ENCODE results near the gene CPED1. TPM values are rescaled to one million over a fixed set of nuclear protein-coding genes. Genes with fewer than 3 reads are reported as not detected.

Gene CPED1
- total and polyA plus RNA-seq, 4 donors: 4.7 to 34.1 (median 16.7) TPM

DNA sequence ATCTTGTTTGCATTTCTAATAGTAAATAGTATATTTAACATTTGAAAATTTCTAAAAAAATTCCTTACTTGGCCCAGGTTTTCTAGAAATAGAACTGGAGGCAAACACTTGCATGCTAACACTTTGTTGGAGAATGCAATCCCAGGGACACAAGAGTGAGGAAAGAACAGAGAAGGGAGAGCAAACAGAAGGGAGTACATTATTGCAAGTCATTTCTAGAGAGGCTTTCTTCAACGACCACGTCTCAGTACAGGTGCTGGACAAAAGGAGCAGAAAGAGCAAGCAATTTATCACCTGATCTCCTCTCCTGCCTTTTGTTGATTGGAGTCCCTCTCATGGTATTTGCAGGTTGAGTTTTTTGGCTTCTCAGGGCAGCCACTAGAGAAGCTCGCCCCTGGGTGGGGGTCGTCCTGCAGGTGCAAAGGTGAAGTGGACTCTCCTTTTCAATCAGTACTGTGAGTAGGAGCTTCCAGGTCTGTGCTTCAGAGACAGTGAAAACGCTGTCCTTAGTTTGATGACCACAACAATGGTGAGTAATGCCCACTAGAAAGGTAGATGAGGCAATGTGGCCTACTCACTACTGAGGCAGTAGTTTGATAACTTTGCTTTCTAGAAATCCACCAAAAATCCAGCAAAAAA is 5.2 kb downstream of the CPED1 start:
- peaks cover 4% of the 10 kb centered on the region for H3K4me1 ChIP-seq (ENCODE audit: control insufficient read depth, insufficient read depth, low read length)
- WGBS (ENCODE audit: insufficient coverage): 53% methylated on average over 2 of the region's 5 CpGs
- H3K9me3 ChIP-seq (ENCODE audit: control insufficient read depth, insufficient read depth, low read length): no peaks in the 10 kb centered on the region
- H3K4me3 ChIP-seq (ENCODE audit: low read depth, low read length): no peak overlapping the region
- no peaks in the 10 kb centered on the region for H3K36me3 ChIP-seq (ENCODE audit: control insufficient read depth, insufficient read depth, low read length)
- H3K27ac ChIP-seq (ENCODE audit: low read depth, low read length): no peak overlapping the region
- no peaks in the 10 kb centered on the region for H3K27me3 ChIP-seq (ENCODE audit: control insufficient read depth, insufficient read depth, low read length)
- no peak for DNase-seq (ENCODE audit: low read depth in 4 of 6, low spot score in 6 of 6)

DNA sequence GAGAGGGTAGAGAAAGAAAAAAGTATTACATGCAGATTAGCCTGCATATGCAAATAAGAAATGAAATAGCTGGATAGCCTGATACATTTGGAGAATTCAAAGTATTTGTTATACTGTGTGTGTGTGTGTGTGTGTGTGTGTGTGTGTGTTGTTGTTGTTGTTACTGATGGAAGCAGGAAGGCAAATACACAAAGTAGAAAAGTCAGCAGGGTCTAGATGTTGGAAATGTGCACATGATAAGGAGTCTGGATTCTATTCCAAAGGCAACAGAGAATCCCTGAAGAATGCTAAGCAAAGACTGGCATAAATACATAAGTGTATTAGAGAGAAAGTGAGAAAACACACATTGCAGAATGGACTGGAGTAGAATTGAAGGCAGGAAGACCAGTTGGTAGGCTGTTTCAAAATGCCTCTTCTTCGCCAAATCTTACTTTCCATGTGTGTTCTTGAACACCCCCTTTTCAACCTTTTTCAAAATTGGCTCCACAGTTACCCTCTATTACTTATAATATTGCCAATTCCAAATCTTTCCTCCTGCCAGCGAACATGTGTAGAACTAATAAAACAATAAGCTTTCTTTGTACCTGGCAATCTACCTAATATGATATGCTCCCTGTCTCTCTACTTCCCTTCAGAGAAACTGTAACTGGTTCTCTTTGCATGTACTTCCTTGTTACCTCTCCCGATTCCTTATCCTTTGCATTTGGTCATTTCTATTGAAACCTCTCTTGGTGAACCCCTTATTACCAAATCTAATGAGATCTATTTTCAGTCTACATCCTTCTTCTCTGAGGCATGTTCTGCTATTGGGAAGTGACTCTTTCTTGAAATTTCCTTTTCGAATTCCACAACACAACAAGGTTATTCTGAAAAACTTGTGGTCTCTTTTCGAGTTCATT is 6.2 kb downstream of the CPED1 start:
- Histone ChIP-seq H3K27ac (ENCODE audit: low read depth, low read length) (no peak overlapping the region), H3K27me3 (ENCODE audit: control insufficient read depth, insufficient read depth, low read length) (no peaks in the 10 kb centered on the region), H3K4me3 (ENCODE audit: low read depth, low read length) (no peak overlapping the region), H3K4me1 (ENCODE audit: control insufficient read depth, insufficient read depth, low read length) (no peaks in the 10 kb centered on the region), H3K36me3 (ENCODE audit: control insufficient read depth, insufficient read depth, low read length) (no peaks in the 10 kb centered on the region), H3K9me3 (ENCODE audit: control insufficient read depth, insufficient read depth, low read length) (no peaks in the 10 kb centered on the region)
- WGBS (ENCODE audit: insufficient coverage): 96% methylated on average over 2 of the region's 5 CpGs
- no peak for DNase-seq (ENCODE audit: low read depth in 4 of 6, low spot score in 6 of 6)

DNA sequence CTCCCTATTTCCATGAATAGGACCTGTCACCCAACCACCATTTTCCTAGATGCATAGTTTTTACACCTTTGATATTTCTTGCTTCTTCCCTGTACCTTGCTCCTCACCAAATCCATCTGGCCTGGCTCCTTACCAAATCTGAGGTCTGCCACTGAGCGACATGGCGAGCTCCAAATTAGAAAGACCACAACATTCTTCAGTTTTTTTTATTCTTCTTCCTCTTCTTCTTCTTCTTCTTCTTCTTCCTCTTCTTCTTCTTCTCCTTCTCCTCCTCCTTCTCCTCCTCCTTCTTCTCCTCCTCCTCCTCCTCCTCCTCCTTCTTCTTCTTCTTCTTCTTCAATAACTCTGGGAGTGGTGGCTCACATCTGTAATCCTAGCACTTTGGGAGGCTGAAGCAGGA is 7.1 kb downstream of the CPED1 start:
- Histone ChIP-seq H3K27me3 (ENCODE audit: control insufficient read depth, insufficient read depth, low read length) (no peaks in the 10 kb centered on the region), H3K36me3 (ENCODE audit: control insufficient read depth, insufficient read depth, low read length) (no peaks in the 10 kb centered on the region), H3K4me3 (ENCODE audit: low read depth, low read length) (no peak overlapping the region), H3K4me1 (ENCODE audit: control insufficient read depth, insufficient read depth, low read length) (no peaks in the 10 kb centered on the region), H3K9me3 (ENCODE audit: control insufficient read depth, insufficient read depth, low read length) (no peaks in the 10 kb centered on the region), H3K27ac (ENCODE audit: low read depth, low read length) (no peak overlapping the region)
- WGBS (ENCODE audit: insufficient coverage): 100% methylated on average over 2 of the region's 2 CpGs
- no peak for DNase-seq (ENCODE audit: low read depth in 4 of 6, low spot score in 6 of 6)

DNA sequence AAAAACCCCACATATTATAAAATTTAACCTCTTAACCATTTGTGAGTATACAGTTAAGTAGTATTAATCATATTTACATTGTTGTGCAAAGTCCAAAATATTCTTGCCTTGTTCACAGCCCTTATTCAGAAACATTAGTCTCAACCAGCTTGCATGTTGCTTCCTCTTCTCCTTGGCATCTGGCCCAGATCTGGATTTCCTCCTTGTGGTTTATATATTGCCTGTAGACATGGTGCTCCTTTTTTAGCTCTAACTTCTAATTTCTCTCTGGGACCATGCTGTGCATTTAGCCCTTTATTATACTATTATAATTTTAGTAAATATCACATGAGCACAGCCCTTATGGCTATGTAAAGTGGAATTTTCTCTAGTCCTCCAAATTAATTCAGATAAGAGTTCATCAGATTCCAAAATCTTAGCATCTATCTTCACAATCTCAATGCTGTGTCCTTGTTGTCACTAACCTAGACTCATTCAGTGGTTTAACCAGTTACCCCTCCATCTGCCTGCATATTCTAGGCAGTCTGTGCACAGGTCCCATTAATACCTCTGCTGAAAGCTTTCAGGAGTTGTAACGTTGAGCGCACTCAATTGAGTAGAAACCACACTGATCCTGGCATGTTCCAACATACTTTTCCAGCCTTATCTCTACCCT is 7.9 kb downstream of the CPED1 start:
- DNase-seq (ENCODE audit: low read depth in 4 of 6, low spot score in 6 of 6): peak in 2 of 6 donors; percentile 69 to 81
- WGBS (ENCODE audit: insufficient coverage): 94% methylated on average over 2 of the region's 2 CpGs

DNA sequence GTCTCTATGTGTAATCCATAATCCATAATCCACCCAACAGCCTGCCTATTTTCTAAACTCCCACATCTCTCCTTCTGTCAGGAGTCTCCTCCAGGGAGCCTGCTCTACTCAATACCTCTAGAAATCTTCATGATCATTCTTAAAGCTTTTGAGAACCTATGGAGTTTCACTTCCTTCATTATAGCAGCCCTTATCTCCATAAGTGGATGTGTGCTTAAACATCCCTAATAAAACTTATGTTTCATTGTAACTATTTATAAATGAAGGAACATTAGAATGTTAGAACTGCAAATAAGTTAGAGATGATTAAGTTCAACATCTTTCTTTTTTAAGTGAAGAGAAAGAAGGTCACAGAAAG is 8.5 kb downstream of the CPED1 start:
- Histone ChIP-seq H3K9me3 (ENCODE audit: control insufficient read depth, insufficient read depth, low read length) (no peaks in the 10 kb centered on the region), H3K4me3 (ENCODE audit: low read depth, low read length) (no peak overlapping the region), H3K36me3 (ENCODE audit: control insufficient read depth, insufficient read depth, low read length) (no peaks in the 10 kb centered on the region), H3K27ac (ENCODE audit: low read depth, low read length) (no peak overlapping the region), H3K27me3 (ENCODE audit: control insufficient read depth, insufficient read depth, low read length) (no peaks in the 10 kb centered on the region), H3K4me1 (ENCODE audit: control insufficient read depth, insufficient read depth, low read length) (no peaks in the 10 kb centered on the region)
- no peak for DNase-seq (ENCODE audit: low read depth in 4 of 6, low spot score in 6 of 6)

More for the DNA sequence above, 7.9 kb downstream of the CPED1 start:
- Histone ChIP-seq H3K36me3 (ENCODE audit: control insufficient read depth, insufficient read depth, low read length) (no peaks in the 10 kb centered on the region), H3K27ac (ENCODE audit: low read depth, low read length) (no peak overlapping the region), H3K27me3 (ENCODE audit: control insufficient read depth, insufficient read depth, low read length) (no peaks in the 10 kb centered on the region), H3K4me3 (ENCODE audit: low read depth, low read length) (no peak overlapping the region), H3K9me3 (ENCODE audit: control insufficient read depth, insufficient read depth, low read length) (no peaks in the 10 kb centered on the region), H3K4me1 (ENCODE audit: control insufficient read depth, insufficient read depth, low read length) (no peaks in the 10 kb centered on the region)

DNA sequence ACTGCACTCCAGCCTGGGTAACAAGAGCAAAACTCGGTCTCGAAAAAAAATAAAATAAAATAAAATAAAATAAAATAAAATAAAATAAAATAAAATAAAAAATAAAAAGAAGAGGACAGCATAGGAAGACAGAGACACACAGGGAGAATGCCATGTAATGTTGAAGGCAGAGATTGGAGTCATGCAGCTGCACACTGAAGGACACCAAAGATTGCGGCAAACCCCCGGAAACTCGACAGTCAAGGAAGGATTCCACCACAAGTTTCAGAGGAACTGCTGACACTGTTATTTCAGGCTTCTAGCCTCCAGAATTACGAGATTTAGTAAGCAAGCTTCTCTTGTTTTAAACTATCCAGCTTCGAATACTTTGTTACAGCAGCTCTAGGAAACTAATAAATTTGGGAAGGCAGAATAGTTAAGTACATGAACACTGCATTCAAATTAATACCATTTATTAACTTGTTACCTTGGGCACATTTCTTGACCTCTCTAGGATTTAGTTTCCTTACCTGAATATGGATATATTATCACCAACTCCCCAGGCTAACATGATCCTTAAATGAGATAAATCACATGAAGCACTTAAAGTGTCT is 9.5 kb downstream of the CPED1 start:
- H3K27ac ChIP-seq (ENCODE audit: low read depth, low read length): no peak overlapping the region
- no peaks in the 10 kb centered on the region for H3K27me3 ChIP-seq (ENCODE audit: control insufficient read depth, insufficient read depth, low read length)
- H3K4me3 ChIP-seq (ENCODE audit: low read depth, low read length): no peak overlapping the region
- no peak for DNase-seq (ENCODE audit: low read depth in 4 of 6, low spot score in 6 of 6)
- H3K36me3 ChIP-seq (ENCODE audit: control insufficient read depth, insufficient read depth, low read length): no peaks in the 10 kb centered on the region
- no peaks in the 10 kb centered on the region for H3K9me3 ChIP-seq (ENCODE audit: control insufficient read depth, insufficient read depth, low read length)
- no peaks in the 10 kb centered on the region for H3K4me1 ChIP-seq (ENCODE audit: control insufficient read depth, insufficient read depth, low read length)
- WGBS (ENCODE audit: insufficient coverage): 83% methylated on average over 3 of the region's 7 CpGs

DNA sequence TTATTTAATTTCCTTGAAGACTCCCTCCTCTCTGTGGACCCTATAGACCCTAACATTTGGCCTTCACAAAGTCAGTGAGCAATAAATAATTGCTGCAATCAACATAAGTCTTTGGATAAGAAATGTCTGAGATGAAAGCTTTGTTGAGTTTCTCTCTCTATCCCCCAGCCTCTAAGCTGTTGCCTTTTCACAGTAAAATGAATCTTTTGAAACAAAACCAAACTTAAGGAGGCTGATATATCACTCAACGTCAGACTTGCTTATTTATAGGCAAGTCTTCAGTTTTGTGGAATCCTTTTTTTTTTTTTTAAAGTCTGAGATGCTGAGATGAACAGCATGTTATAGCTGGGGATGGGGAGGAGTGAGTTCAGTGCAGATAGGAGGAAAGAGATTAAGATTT is 10.0 kb downstream of the CPED1 start:
- no peak for DNase-seq (ENCODE audit: low read depth in 4 of 6, low spot score in 6 of 6)
- H3K36me3 ChIP-seq (ENCODE audit: control insufficient read depth, insufficient read depth, low read length): no peaks in the 10 kb centered on the region
- H3K4me3 ChIP-seq (ENCODE audit: low read depth, low read length): no peak overlapping the region
- H3K27me3 ChIP-seq (ENCODE audit: control insufficient read depth, insufficient read depth, low read length): no peaks in the 10 kb centered on the region
- 50% methylated on average over 1 of the region's 1 CpG for WGBS (ENCODE audit: insufficient coverage)
- no peak overlapping the region for H3K27ac ChIP-seq (ENCODE audit: low read depth, low read length)
- no peaks in the 10 kb centered on the region for H3K9me3 ChIP-seq (ENCODE audit: control insufficient read depth, insufficient read depth, low read length)
- H3K4me1 ChIP-seq (ENCODE audit: control insufficient read depth, insufficient read depth, low read length): no peaks in the 10 kb centered on the region

DNA sequence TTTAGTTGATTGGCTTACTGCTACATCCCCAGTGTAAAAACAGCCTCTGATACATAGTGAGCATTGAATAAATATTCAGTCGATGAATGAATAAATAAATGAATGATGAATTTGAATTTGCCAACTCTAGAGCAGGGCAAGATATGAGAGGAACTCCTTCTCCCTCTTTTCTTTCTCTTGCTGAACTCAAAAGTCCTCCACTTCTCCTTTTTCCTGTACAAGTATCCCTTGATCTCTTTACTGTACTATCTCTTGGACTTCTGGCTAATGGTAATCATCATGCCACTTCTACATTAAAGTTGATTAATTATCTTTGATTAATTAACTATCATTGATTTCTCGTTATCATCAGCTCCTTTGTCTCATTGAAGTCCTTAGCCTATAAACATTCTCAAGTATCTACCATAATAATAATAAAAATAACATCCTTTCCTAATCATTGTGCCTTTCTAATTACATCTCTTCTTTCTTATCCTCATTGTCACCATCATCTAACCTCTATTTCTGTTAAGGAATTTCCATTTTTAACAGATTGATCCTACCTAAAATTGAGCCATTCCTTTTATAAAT is 10.6 kb downstream of the CPED1 start:
- Histone ChIP-seq H3K9me3 (ENCODE audit: control insufficient read depth, insufficient read depth, low read length) (no peaks in the 10 kb centered on the region), H3K27ac (ENCODE audit: low read depth, low read length) (no peak overlapping the region), H3K27me3 (ENCODE audit: control insufficient read depth, insufficient read depth, low read length) (no peaks in the 10 kb centered on the region), H3K4me1 (ENCODE audit: control insufficient read depth, insufficient read depth, low read length) (no peaks in the 10 kb centered on the region), H3K36me3 (ENCODE audit: control insufficient read depth, insufficient read depth, low read length) (no peaks in the 10 kb centered on the region), H3K4me3 (ENCODE audit: low read depth, low read length) (no peak overlapping the region)
- DNase-seq (ENCODE audit: low read depth in 4 of 6, low spot score in 6 of 6): no peak
- no CpG with 5 or more reads among the region's 2 CpGs for WGBS (ENCODE audit: insufficient coverage)

DNA sequence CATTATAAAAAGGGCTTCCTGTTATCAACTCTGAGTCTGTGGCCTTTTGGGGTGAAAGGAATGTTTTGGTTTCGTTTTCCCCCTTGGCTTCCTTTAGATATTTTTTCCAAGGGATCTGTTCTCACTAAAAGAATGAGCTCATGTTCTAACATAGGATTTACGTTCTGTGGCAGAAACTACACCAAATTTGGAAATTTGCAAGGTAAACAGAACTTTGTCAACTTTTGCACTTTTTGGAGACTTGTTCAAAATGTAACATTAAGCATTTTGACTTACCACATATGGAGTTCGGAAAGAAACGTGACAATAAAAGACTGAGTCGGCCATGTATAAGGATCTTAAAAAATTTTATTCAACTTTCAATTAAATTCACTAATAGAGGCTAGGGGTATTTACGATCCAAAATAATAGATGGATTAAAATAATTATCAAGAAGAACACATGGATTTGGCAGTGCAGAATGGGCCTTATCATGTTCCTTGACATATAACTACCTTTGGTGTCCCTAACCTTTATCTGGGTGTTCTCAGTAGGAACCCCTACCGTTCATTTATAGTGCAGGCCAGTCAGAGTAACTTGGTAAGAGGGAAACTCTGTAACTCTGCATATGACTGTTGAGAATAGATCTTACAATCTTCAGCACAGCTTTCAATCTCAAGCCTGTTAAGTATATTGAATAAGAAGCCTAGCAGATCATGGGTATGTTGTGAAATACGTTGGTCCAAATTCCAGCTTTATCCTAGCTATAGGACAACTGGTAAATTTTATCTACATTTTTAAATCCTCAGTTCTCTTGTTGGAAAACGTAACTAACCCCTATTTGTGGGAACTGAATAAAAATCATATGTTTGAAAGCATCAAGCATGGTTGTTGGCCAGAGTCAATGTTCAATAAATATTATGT is 11.8 kb downstream of the CPED1 start:
- no peak for DNase-seq (ENCODE audit: low read depth in 4 of 6, low spot score in 6 of 6)
- Histone ChIP-seq H3K27me3 (ENCODE audit: control insufficient read depth, insufficient read depth, low read length) (no peaks in the 10 kb centered on the region), H3K4me1 (ENCODE audit: control insufficient read depth, insufficient read depth, low read length) (no peaks in the 10 kb centered on the region), H3K4me3 (ENCODE audit: low read depth, low read length) (no peak overlapping the region), H3K9me3 (ENCODE audit: control insufficient read depth, insufficient read depth, low read length) (no peaks in the 10 kb centered on the region), H3K27ac (ENCODE audit: low read depth, low read length) (no peak overlapping the region), H3K36me3 (ENCODE audit: control insufficient read depth, insufficient read depth, low read length) (no peaks in the 10 kb centered on the region)
- WGBS (ENCODE audit: insufficient coverage): no CpG with 5 or more reads among the region's 9 CpGs
